Esophagus squamous epithelium (tissue), 4 donors: ENCODE results near the gene CPED1.

Experiments used
- CTCF ChIP-seq, 6 experiments: fragments of 450-650 bp in 4 of 6; fragments of 200-600 bp in 2 of 6; sonication (generic) in 2 of 6; IDR thresholded peaks; one replicate each; pipeline ENCODE4 v1.5.1; 2016 to 2019; ENCODE audit warnings: antibody characterized with exemption in 6 of 6, mild to moderate bottlenecking in 4 of 6, moderate library complexity in 4 of 6
- POLR2A ChIP-seq, 4 donors: fragments of 450-650 bp; IDR thresholded peaks; one replicate each; pipeline ENCODE4 v1.6.1; 2017; ENCODE audit warnings: antibody characterized with exemption in 4 of 4, mild to moderate bottlenecking in 4 of 4, moderate library complexity in 3 of 4

DNA sequence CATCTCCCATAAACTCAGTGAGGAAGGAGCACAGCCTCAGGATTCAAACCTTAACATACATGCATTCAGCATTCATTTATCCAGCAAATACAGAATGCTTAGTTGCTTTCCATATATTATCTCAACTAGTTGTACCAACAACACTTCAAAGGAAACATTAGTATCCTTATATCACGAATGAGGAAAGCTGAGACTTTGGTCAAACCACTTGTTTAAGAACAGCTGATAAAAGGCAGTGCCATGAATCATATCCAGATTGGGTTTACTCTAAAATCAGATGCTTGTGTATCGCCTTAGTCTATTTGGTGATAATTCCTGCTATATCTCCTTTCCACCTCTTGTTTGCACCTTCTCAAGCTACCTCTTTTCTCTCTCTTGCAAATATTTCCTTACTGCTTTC is 1.9 kb upstream of the CPED1 start:
- TF ChIP-seq CTCF (IDR thresholded peaks at IDR 0.05) (no peak), POLR2A (IDR thresholded peaks at IDR 0.05) (no peak)
